ENCODE measurements around the gene CDKL1.

The CDKL1 gene

GRCh38 chr14:50407111-50407812, 10.6 kb upstream of the CDKL1 start:
- H3K9me3 ChIP-seq (ENCODE audit: control insufficient read depth in 1 of 2, low read length in 2 of 2): no peaks in the 10 kb centered on the region
- H3K27ac ChIP-seq (ENCODE audit: low read depth, low read length): no peak overlapping the region
- H3K36me3 ChIP-seq (ENCODE audit: control insufficient read depth in 1 of 2, insufficient read depth in 2 of 2, low read length in 2 of 2): no peaks in the 10 kb centered on the region
- H3K27me3 ChIP-seq (ENCODE audit: control insufficient read depth in 1 of 2, insufficient read depth in 2 of 2, low read length in 2 of 2): no peaks in the 10 kb centered on the region
- no peak overlapping the region for H3K9ac ChIP-seq (ENCODE audit: low read depth in 1 of 2, low read length in 2 of 2)
- H3K4me3 ChIP-seq (ENCODE audit: low read depth in 1 of 2, low read length in 2 of 2): no peak overlapping the region
- no peaks in the 10 kb centered on the region for H3K4me1 ChIP-seq (ENCODE audit: control insufficient read depth in 1 of 2, insufficient read depth in 2 of 2, low read length in 2 of 2)

GRCh38 chr14:50403419-50403818, 6.7 kb upstream of the CDKL1 start:
- Histone ChIP-seq H3K9me3 (ENCODE audit: control insufficient read depth in 1 of 2, low read length in 2 of 2) (no peaks in the 10 kb centered on the region), H3K27ac (ENCODE audit: low read depth, low read length) (no peak overlapping the region), H3K27me3 (ENCODE audit: control insufficient read depth in 1 of 2, insufficient read depth in 2 of 2, low read length in 2 of 2) (no peaks in the 10 kb centered on the region), H3K4me3 (ENCODE audit: low read depth in 1 of 2, low read length in 2 of 2) (no peak overlapping the region), H3K36me3 (ENCODE audit: control insufficient read depth in 1 of 2, insufficient read depth in 2 of 2, low read length in 2 of 2) (no peaks in the 10 kb centered on the region), H3K9ac (ENCODE audit: low read depth in 1 of 2, low read length in 2 of 2) (no peak overlapping the region), H3K4me1 (ENCODE audit: control insufficient read depth in 1 of 2, insufficient read depth in 2 of 2, low read length in 2 of 2) (peaks cover 7 to 15% of the 10 kb centered on the region in 2 donors)

GRCh38 chr14:50402965-50403364, 6.3 kb upstream of the CDKL1 start:
- no peaks in the 10 kb centered on the region for H3K27me3 ChIP-seq (ENCODE audit: control insufficient read depth in 1 of 2, insufficient read depth in 2 of 2, low read length in 2 of 2)
- peaks cover 8 to 20% of the 10 kb centered on the region in 2 donors for H3K4me1 ChIP-seq (ENCODE audit: control insufficient read depth in 1 of 2, insufficient read depth in 2 of 2, low read length in 2 of 2)
- H3K9ac ChIP-seq (ENCODE audit: low read depth in 1 of 2, low read length in 2 of 2): no peak overlapping the region
- no peaks in the 10 kb centered on the region for H3K36me3 ChIP-seq (ENCODE audit: control insufficient read depth in 1 of 2, insufficient read depth in 2 of 2, low read length in 2 of 2)
- no peaks in the 10 kb centered on the region for H3K9me3 ChIP-seq (ENCODE audit: control insufficient read depth in 1 of 2, low read length in 2 of 2)
- no peak overlapping the region for H3K4me3 ChIP-seq (ENCODE audit: low read depth in 1 of 2, low read length in 2 of 2)
- no peak overlapping the region for H3K27ac ChIP-seq (ENCODE audit: low read depth, low read length)

GRCh38 chr14:50400461-50400860, 3.8 kb upstream of the CDKL1 start:
- Histone ChIP-seq H3K4me1 (ENCODE audit: control insufficient read depth in 1 of 2, insufficient read depth in 2 of 2, low read length in 2 of 2) (peaks cover 20 to 29% of the 10 kb centered on the region in 2 donors), H3K9me3 (ENCODE audit: control insufficient read depth in 1 of 2, low read length in 2 of 2) (no peaks in the 10 kb centered on the region), H3K4me3 (ENCODE audit: low read depth in 1 of 2, low read length in 2 of 2) (no peak overlapping the region), H3K36me3 (ENCODE audit: control insufficient read depth in 1 of 2, insufficient read depth in 2 of 2, low read length in 2 of 2) (no peaks in the 10 kb centered on the region), H3K27me3 (ENCODE audit: control insufficient read depth in 1 of 2, insufficient read depth in 2 of 2, low read length in 2 of 2) (no peaks in the 10 kb centered on the region), H3K27ac (ENCODE audit: low read depth, low read length) (no peak overlapping the region), H3K9ac (ENCODE audit: low read depth in 1 of 2, low read length in 2 of 2) (no peak overlapping the region)

- Histone ChIP-seq H3K4me1 (ENCODE audit: control insufficient read depth in 1 of 2, insufficient read depth in 2 of 2, low read length in 2 of 2) (peaks cover 20 to 29% of the 10 kb centered on the region in 2 donors), H3K36me3 (ENCODE audit: control insufficient read depth in 1 of 2, insufficient read depth in 2 of 2, low read length in 2 of 2) (no peaks in the 10 kb centered on the region), H3K9ac (ENCODE audit: low read depth in 1 of 2, low read length in 2 of 2) (no peak overlapping the region), H3K4me3 (ENCODE audit: low read depth in 1 of 2, low read length in 2 of 2) (no peak overlapping the region), H3K27me3 (ENCODE audit: control insufficient read depth in 1 of 2, insufficient read depth in 2 of 2, low read length in 2 of 2) (no peaks in the 10 kb centered on the region), H3K27ac (ENCODE audit: low read depth, low read length) (no peak overlapping the region), H3K9me3 (ENCODE audit: control insufficient read depth in 1 of 2, low read length in 2 of 2) (no peaks in the 10 kb centered on the region)
Observed at GRCh38 chr14:50399251-50400032, 2.8 kb upstream of the CDKL1 start.

- H3K4me3 ChIP-seq (ENCODE audit: low read depth in 1 of 2, low read length in 2 of 2): no peak overlapping the region
- no peaks in the 10 kb centered on the region for H3K9me3 ChIP-seq (ENCODE audit: control insufficient read depth in 1 of 2, low read length in 2 of 2)
- no peak overlapping the region for H3K27ac ChIP-seq (ENCODE audit: low read depth, low read length)
- peaks cover 20 to 34% of the 10 kb centered on the region in 2 donors for H3K4me1 ChIP-seq (ENCODE audit: control insufficient read depth in 1 of 2, insufficient read depth in 2 of 2, low read length in 2 of 2)
- H3K27me3 ChIP-seq (ENCODE audit: control insufficient read depth in 1 of 2, insufficient read depth in 2 of 2, low read length in 2 of 2): no peaks in the 10 kb centered on the region
- H3K9ac ChIP-seq (ENCODE audit: low read depth in 1 of 2, low read length in 2 of 2): no peak overlapping the region
- H3K36me3 ChIP-seq (ENCODE audit: control insufficient read depth in 1 of 2, insufficient read depth in 2 of 2, low read length in 2 of 2): no peaks in the 10 kb centered on the region
Observed at GRCh38 chr14:50398189-50398580, 1.5 kb upstream of the CDKL1 start.

- peak overlapping the region; percentile 20 to 43 for H3K9ac ChIP-seq (ENCODE audit: low read depth in 1 of 2, low read length in 2 of 2)
- H3K27me3 ChIP-seq (ENCODE audit: control insufficient read depth in 1 of 2, insufficient read depth in 2 of 2, low read length in 2 of 2): no peaks in the 10 kb centered on the region
- H3K4me3 ChIP-seq (ENCODE audit: low read depth in 1 of 2, low read length in 2 of 2): peak overlapping the region; percentile 74 to 80
- no peaks in the 10 kb centered on the region for H3K36me3 ChIP-seq (ENCODE audit: control insufficient read depth in 1 of 2, insufficient read depth in 2 of 2, low read length in 2 of 2)
- H3K27ac ChIP-seq (ENCODE audit: low read depth, low read length): peak overlapping the region; percentile 73
- H3K4me1 ChIP-seq (ENCODE audit: control insufficient read depth in 1 of 2, insufficient read depth in 2 of 2, low read length in 2 of 2): peaks cover 20 to 39% of the 10 kb centered on the region in 2 donors
- no peaks in the 10 kb centered on the region for H3K9me3 ChIP-seq (ENCODE audit: control insufficient read depth in 1 of 2, low read length in 2 of 2)
Observed at GRCh38 chr14:50397390-50398188, 908 bp upstream of the CDKL1 start.

- no peaks in the 10 kb centered on the region for H3K9me3 ChIP-seq (ENCODE audit: control insufficient read depth in 1 of 2, low read length in 2 of 2)
- H3K36me3 ChIP-seq (ENCODE audit: control insufficient read depth in 1 of 2, insufficient read depth in 2 of 2, low read length in 2 of 2): no peaks in the 10 kb centered on the region
- H3K27ac ChIP-seq (ENCODE audit: low read depth, low read length): peak overlapping the region; percentile 25
- H3K4me1 ChIP-seq (ENCODE audit: control insufficient read depth in 1 of 2, insufficient read depth in 2 of 2, low read length in 2 of 2): peaks cover 23 to 39% of the 10 kb centered on the region in 2 donors
- H3K4me3 ChIP-seq (ENCODE audit: low read depth in 1 of 2, low read length in 2 of 2): peak overlapping the region; percentile 74 to 80
- peak overlapping the region; percentile 21 to 53 for H3K9ac ChIP-seq (ENCODE audit: low read depth in 1 of 2, low read length in 2 of 2)
- no peaks in the 10 kb centered on the region for H3K27me3 ChIP-seq (ENCODE audit: control insufficient read depth in 1 of 2, insufficient read depth in 2 of 2, low read length in 2 of 2)
Observed at GRCh38 chr14:50395448-50395847, 1.2 kb downstream of the CDKL1 start.

GRCh38 chr14:50394713-50395112, 2.0 kb downstream of the CDKL1 start:
- peak overlapping the region; percentile 21 to 53 for H3K9ac ChIP-seq (ENCODE audit: low read depth in 1 of 2, low read length in 2 of 2)
- H3K27ac ChIP-seq (ENCODE audit: low read depth, low read length): no peak overlapping the region
- no peaks in the 10 kb centered on the region for H3K9me3 ChIP-seq (ENCODE audit: control insufficient read depth in 1 of 2, low read length in 2 of 2)
- H3K36me3 ChIP-seq (ENCODE audit: control insufficient read depth in 1 of 2, insufficient read depth in 2 of 2, low read length in 2 of 2): no peaks in the 10 kb centered on the region
- peak overlapping the region; percentile 74 to 80 for H3K4me3 ChIP-seq (ENCODE audit: low read depth in 1 of 2, low read length in 2 of 2)
- peaks cover 27 to 37% of the 10 kb centered on the region in 2 donors for H3K4me1 ChIP-seq (ENCODE audit: control insufficient read depth in 1 of 2, insufficient read depth in 2 of 2, low read length in 2 of 2)
- H3K27me3 ChIP-seq (ENCODE audit: control insufficient read depth in 1 of 2, insufficient read depth in 2 of 2, low read length in 2 of 2): no peaks in the 10 kb centered on the region

Measured in duodenal mucosa (tissue), 2 donors.